ENCODE measurements around the gene MVB12A.

- TF ChIP-seq EZH2 (IDR thresholded peaks at IDR 0.05; ENCODE audit: borderline replicate concordance, low read depth, low read length) (no peak), TCF3 (CRISPR knock-in tag; IDR thresholded peaks at IDR 0.05) (no peak), ETV6 (IDR thresholded peaks at IDR 0.05; ENCODE audit: borderline replicate concordance in 1 of 2, low read depth in 2 of 2, low read length in 1 of 2) (no peak), ETV6 (CRISPR knock-in tag; IDR thresholded peaks at IDR 0.05; ENCODE audit: borderline replicate concordance) (no peak), HMBOX1 (IDR thresholded peaks at IDR 0.05) (no peak), MXD1 (CRISPR knock-in tag; IDR thresholded peaks at IDR 0.05; ENCODE audit: borderline replicate concordance, poor library complexity, severe bottlenecking) (no peak), ZFPM2 (CRISPR knock-in tag; IDR thresholded peaks at IDR 0.05) (no peak)
Measured at GRCh38 chr19:17467471-17468301, 47.8 kb downstream of the MVB12A start.
